Posterior cingulate gyrus (tissue), 11 donors: ENCODE measurements around the gene CLEC16A.

ENCODE experiments used
- DNase-seq, 10 donors: peaks; one replicate each; pipeline versions ENCODE4 v3.0.0 to v3.0.0-alpha.2; 2020 to 2021; ENCODE audit warnings: mixed read lengths in 3 of 10
- intact Hi-C: fragments of 100-400 bp; cut with DNase I; formaldehyde crosslinking; loops from one replicate; pipeline ENCODE4 v1.15.1; 2023

Gene CLEC16A

DNA sequence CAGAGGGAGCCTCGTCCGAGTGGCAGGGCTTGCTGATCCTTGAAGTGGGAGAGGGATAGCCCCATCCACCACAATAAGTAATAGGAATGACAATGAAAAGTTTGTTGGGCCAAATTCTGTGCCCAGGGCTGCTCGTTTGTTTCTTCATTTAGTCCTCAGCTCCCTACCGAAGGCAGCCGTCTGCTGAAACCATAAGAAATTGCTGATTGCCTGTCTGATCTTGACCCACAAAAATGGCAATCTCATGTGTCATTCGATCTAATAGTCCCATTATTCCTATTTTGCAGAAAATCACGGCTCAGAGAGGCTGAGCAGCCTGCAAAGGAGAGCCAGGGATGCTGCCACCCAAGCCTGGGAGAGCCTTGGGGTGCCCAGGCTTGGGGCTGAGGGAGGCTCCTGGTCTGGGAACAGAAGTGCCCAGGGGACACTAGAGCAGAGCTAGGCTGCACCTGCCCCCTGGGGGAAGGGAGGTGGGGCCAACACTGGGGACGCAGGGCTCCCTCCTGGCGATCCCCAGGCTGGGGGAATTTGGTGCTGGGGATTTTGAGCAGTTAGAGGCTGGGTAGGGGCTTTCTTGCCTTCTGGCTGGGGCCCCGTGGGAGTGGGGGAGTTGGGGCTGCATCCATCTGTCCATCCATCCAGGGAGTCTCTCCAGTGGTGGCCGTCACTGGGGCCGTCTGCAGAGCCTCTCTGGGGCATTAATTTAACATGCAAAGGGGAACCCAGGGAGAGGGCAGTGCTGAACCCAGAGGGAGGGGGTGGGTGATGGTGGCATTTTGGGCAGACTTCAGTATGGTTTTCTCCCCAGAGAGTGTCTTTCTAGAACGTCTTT lies 258.1 kb downstream of the CLEC16A start:
- no peak for DNase-seq

DNA sequence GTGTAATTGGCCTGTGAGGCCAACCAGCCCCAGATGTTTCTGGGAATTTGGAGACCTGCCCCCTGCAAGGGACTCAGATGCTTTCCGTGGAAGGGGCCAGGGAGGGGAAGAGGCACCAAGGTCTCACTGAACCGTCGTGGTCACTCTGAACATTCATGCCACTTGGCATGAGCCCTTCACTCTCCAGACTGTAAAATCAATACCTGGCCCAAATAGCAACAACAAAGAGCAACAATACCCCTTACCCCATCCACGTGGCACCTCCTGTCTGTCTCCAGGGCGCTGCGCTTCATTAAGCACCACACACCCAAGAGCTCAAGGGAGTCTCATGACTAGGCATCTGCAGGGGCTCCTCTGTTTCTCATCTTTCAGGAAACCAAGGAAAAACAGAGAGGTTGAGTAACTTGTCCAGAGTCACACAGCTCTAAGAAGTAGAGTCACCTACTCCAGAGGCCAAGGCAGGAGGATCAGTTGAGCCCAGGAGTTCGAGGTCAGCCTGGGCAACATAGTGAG lies 258.8 kb downstream of the CLEC16A start:
- intact Hi-C loops: no loop called here
- DNase-seq: no peak

More for the DNA sequence above, 258.1 kb downstream of the CLEC16A start:
- intact Hi-C loops: no loop called here

DNA sequence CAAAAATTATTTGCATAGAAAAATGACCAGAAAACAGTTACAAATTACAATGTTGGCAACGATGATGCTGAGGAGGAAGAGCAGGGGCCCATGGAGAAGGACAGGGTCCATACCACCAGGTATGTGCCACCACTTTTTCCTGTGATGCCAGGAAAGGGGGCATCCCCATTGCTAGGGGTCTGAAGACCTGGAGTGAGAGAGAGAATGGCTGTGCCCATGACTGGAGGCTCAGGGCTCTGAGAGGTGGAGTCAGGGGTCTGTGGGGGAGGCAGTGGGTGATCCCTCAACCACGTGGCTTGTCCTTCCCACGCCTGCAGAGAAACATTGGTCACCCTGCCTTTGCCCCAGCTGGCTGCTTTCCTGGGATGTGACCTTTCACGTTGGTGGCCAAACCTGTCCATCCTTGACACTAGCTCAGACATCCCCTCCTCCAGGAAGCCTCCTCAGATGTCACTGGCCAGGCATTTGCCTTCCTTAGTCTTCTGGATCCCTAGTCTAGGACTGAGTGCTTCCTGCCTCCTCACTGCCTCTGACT lies 260.2 kb downstream of the CLEC16A start:
- intact Hi-C loops: no loop called here
- DNase-seq: no peak

- intact Hi-C loops: no loop called here
- no peak for DNase-seq
Measured at GRCh38 chr16:11205065-11205699, 260.8 kb downstream of the CLEC16A start.

DNA sequence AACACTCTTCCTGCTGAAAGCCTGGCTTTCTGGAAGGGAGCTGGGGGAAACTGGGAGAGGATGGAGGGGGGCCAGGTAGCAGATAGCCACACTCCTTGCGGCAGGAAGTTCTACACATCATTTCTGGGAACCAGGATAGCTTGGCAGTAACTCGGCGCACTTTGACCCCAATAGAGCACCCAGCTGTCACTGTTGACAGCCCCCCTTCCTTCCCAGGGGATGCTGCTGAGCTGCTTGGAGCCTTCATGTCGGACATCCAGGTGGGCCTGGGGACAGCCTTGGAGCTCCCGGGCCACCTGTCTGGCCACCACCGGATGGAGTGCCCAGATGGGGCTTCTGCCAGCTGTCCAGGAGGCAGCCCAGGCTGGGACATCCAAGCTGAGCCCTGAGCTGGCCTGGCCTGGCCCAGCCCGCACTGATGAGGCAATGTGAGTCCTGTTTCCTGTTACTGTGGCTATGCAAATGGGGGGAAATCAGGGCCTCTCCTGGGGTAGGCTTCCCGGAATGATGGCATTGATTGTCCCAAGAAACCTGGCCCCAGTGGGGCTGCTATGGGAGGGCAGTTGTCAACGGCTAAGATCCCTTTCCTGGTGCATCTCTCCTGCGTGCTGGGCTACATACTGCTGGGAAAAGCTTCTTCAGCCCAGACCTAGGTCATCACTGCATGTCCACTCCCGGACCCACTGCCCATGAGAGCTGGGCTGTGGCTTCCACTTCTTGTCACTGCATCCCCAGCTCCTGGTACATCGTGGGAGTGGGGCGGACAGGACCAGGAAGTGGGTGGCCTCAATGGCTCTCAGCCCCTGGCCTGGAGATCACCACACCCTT lies 261.6 kb downstream of the CLEC16A start:
- intact Hi-C loops: no loop called here
- no peak for DNase-seq

DNA sequence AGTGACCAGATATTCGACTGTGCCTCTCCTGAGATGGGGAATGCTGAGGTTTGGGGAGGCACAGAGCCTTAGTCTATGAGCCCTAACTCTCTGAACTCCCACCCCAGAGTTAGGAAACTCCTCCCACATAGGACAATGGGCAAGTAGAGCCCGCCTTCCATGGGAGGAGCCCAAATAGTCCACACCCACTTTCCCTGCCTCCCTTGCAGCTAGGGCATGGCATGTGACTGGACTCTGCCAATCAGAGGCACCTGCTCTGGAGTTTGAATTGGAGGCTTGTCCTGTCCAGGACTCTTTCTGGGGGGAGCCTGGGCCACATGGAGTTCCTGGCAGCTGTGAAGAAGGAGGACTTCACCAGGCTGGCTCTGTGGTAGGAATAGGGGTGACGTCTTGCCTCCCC lies 263.3 kb downstream of the CLEC16A start:
- intact Hi-C loops: no loop called here
- no peak for DNase-seq

- intact Hi-C loops: no loop called here
- DNase-seq: no peak
Measured at GRCh38 chr16:11208916-11209665, 264.7 kb downstream of the CLEC16A start.

DNA sequence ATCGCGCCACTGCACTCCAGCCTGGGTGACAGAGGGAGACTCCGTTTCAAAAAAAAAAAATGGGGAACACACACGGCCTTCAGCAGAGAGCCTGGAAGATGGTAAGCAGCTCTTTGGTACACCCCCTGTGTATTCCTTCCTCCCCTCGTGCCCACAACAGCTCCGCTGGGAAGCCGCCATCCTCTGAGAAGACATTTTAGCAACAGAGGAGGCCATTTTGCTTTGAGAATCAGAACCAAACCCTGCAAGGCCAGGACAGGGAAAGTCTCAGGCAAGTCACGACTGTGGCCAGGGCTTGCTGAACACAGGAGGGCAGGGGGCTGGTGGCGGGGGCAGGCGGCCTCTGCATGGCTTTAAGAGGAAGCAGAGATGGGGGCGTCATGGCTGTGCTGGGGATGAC lies 265.9 kb downstream of the CLEC16A start:
- no peak for DNase-seq
- intact Hi-C loops: no loop called here

DNA sequence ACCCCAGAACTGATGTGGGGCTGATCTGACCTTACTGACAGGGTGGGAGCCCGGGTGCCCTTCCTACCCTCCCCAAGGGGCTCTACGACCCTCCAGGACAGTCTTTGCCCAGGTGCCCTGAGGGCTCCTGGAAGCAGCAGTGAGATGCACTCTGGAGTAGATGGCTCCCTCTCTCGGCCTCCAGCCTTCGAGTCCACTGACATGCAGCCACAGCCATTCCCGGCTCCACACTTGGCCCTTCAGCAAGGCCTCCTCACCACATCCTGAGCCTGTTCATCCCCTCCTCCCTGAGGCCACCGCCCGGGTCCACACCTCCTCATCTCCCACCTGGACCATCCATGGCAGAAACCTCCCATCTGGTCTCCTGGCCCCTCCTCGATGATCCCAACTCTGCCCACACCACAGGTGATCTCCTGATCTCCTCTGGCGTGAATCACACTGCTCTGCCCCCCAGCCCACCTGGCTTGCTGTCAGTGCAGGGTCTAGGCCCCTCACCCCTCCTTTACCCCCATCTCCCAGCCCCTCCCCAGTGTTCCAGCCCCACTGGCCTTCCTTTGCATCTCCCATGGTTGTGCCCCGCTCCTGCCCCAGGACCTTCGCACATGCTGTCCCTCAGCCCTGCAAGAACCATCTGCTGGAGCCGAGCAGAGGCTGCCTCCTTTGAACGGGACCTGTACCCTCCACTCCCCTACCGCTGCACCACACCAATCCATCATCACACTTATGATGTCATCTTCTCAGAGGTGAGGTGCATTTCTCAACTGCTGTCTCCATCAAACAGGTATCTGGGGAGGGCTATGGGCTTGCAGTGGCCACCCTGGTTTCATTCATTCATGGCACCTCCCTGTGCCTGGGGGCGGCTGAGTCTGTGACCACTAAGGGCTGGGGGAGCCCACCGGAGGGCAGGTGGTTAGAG lies 267.0 kb downstream of the CLEC16A start:
- intact Hi-C loops: no loop called here
- no peak for DNase-seq

DNA sequence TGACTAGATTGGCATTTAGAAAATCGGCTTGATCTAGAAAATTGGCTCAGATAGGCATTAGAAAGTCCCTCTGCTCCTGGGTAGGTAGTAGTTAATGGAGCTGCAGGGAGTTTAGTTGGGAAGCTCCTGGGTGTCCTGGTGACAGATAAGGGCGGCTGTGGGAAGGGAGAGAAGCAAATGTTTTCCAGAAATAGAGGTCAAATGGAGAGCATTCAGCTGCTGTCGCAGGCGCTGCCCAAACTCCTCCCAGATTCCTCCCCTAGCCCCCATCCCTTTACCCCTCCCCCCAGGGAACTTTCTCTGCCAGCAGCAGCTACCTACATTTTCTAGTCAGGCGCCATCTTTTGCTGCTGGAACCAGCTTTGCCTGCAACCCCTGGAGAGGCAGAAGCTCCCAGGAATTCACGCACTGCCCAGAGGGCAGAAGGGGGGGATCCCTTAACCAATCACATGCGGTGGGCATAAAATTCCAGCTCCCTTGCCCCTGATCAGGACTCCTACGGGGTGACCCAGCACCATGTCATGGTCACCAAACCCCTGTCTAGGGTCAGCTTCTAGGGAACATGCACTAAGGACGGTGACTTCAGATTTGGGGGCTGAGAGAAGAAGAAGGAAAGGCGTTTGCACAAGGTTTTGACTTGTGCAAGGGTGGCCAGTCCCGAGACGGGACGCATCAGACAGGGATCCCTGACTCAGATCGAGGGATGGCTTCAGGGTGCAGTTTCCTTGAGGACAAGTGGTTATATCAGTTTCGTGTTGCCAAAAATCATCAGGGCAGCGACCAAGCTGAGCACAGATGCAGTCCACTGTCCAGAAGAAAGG lies 267.8 kb downstream of the CLEC16A start:
- DNase-seq: no peak
- intact Hi-C loops: no loop called here

DNA sequence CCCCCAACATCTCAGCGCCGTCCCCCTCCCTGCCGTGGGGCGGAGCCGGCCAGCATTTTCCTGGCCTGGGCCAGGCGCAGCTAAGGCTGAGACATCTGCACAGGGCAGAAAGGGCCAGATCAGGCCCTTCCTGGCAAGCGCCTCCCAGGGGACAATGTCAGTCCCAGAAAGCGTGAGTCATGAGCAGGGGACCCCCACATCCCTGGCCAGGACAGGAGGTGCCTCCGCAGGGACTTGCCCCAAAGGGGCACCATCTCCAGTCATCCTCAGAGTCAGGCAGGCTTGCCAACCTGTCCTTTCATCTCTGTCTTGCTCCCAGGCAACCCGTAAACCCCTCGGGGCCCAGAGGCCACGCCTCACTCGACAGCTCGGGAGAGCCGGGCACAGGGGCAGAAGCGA lies 268.4 kb downstream of the CLEC16A start:
- intact Hi-C loops: no loop called here
- DNase-seq: no peak

DNA sequence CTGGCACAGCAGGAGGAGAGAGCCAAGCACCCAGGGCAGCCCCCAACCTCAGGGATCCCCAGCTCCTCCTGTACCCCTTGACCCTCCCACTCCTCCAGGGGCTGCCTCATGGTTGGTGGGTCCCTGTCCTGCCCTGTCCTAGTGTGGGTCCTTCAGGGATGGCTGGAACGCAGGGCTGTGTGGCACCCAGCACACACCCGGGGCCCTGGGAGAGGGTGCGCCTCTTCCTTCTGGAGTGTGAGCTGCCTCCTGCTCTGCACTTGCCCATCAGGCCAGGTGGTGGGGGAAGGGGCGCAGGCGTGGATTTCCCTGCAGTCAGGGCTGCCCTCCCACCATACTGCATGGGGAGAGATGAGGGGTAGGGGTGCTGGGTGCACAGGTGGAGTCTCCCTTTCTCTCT lies 269.0 kb downstream of the CLEC16A start:
- no peak for DNase-seq
- intact Hi-C loops: no loop called here

GRCh38 chr16:11213799-11214198 lies 269.4 kb downstream of the CLEC16A start:
- intact Hi-C loops: no loop called here
- no peak for DNase-seq

GRCh38 chr16:11215935-11216556 lies 271.7 kb downstream of the CLEC16A start:
- DNase-seq: no peak
- intact Hi-C loops: no loop called here

DNA sequence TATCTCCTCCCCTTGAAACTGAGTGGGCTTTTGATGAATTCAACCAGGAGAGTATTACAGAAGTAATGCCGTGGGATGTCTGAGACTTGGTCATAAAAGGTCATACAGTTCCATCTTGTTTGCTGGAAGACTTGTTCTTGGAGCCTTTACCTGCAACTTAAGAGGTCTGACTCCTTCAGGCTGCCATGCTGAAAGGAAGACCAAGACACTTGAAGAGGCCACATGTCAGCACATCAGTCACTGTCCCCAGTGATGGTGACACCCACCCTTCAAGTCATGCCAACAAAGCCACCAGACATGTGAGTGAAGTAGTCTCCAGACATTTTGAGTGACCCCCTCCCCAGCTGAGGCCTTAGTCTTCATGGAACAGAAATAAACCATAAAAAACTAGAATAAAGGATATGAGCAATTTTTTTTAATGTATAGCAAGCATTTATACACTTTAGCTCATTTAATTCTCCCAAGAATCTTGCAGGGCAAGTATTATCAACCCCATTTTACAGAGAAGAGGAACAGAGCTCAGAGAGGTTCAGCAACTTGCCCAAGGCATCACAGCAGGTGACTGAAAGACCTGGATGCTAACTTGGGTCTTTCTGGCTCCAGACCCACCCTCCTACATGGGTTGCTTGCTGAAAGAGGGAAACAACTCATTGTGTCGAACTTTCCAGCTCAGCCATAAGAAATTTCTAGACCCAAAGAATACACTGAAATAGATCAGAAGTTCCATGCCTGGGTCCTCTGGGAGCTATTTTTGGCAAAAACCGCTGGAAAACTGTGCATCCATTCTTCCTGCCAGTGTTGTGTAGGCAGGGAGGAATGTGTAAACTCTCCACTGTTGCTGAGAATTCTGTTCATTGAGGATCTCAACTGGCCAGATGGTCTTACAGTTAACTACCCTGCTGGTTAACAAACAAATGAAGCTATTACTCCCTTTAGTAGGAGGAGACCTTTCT lies 273.6 kb downstream of the CLEC16A start:
- no peak for DNase-seq

DNA sequence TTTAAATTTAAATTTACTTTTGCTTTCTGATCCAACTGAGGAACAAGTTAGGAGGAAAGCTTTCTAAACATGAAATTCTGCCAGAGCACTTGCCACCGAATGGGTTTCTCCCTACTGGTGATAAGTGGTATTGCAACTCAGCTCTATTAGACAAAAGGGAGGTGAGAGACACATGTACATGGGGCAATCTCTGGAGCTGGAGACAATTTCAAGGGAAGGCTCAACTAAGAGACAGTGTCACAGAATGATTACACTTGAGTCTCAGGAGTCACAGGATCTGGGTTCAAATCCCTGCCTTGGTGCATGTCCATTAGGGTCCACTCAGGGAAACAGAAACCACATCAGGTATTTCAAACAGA lies 274.2 kb downstream of the CLEC16A start:
- intact Hi-C loops: no loop called here
- no peak for DNase-seq

More for the DNA sequence above, 273.6 kb downstream of the CLEC16A start:
- intact Hi-C loops: no loop called here

DNA sequence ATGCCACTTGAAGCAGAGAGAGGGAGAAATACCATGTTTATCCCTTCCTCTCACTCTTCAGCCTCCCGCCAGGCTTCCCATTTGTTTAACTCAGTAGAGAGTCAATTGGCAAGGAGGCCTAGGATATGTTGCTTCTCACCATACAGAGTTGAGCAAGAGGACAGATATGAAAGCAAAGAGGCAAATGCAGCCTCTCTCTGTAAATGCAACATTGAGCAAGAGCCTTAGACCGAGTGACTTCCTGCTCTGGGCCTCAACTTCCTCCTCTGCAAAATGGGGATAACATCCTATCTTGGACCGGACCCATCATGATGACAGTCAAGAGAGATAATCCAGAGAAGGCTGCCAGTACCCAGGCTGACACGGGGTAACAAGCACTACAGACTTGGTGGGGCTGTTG lies 274.8 kb downstream of the CLEC16A start:
- intact Hi-C loops: no loop called here
- DNase-seq: no peak
